Measurements from ENCODE around the gene TBL3.
A peak's percentile ranks its signal among the peaks of the same experiment; 100 is the strongest.
"Not testable (repeated sequence)": the region's sequence is repeated elsewhere in the genome, so short reads cannot be mapped to it uniquely, and the experiment has no call there.

The TBL3 gene

GRCh38 chr16:1942810-1943726, 28.8 kb upstream of the TBL3 start, which contains the start of gene MSRB1:
Gene MSRB1, minus strand, starts transcription at chr16:1943199. Its CDS starts 43 bp downstream, at chr16:1943156.
- H3K27ac ChIP-seq, result peak within 1 kb of the TSS; percentile 21
- DNase-seq (ENCODE audit: low read depth, low spot score), result peak; percentile 71

- no peak for DNase-seq (ENCODE audit: low read depth, low spot score)
- no peak overlapping the region for H3K27ac ChIP-seq
Observed at GRCh38 chr16:1944612-1945199, 27.1 kb upstream of the TBL3 start.

- no peak for DNase-seq (ENCODE audit: low read depth, low spot score)
- H3K27ac ChIP-seq, result no peak overlapping the region
Observed at GRCh38 chr16:1945559-1946391, 26.1 kb upstream of the TBL3 start.

- no peak for DNase-seq (ENCODE audit: low read depth, low spot score)
- no peak overlapping the region for H3K27ac ChIP-seq
Observed at GRCh38 chr16:1946495-1947368, 25.1 kb upstream of the TBL3 start.

- no peak overlapping the region for H3K27ac ChIP-seq
- DNase-seq (ENCODE audit: low read depth, low spot score), result no peak
Observed at GRCh38 chr16:1947369-1947670, 24.5 kb upstream of the TBL3 start.

- no peak overlapping the region for H3K27ac ChIP-seq
- DNase-seq (ENCODE audit: low read depth, low spot score), result no peak
Observed at GRCh38 chr16:1949507-1949906, 22.3 kb upstream of the TBL3 start.

- H3K27ac ChIP-seq, result peak overlapping the region; percentile 40
- peak; percentile 64 for DNase-seq (ENCODE audit: low read depth, low spot score)
Observed at GRCh38 chr16:1950047-1950446, 21.8 kb upstream of the TBL3 start.

- H3K27ac ChIP-seq, result peak overlapping the region; percentile 40
- no peak for DNase-seq (ENCODE audit: low read depth, low spot score)
Observed at GRCh38 chr16:1950559-1950958, 21.3 kb upstream of the TBL3 start.

GRCh38 chr16:1953734-1954133, 18.1 kb upstream of the TBL3 start:
- H3K27ac ChIP-seq, result no peak overlapping the region
- DNase-seq (ENCODE audit: low read depth, low spot score), result no peak

- not testable (repeated sequence) for H3K27ac ChIP-seq; DNase-seq (ENCODE audit: low read depth, low spot score)
Observed at GRCh38 chr16:1957434-1958142, 14.3 kb upstream of the TBL3 start.

- DNase-seq (ENCODE audit: low read depth, low spot score); H3K27ac ChIP-seq: not testable (repeated sequence)
Observed at GRCh38 chr16:1958143-1958491, 13.7 kb upstream of the TBL3 start.

- no peak overlapping the region for H3K27ac ChIP-seq
- DNase-seq (ENCODE audit: low read depth, low spot score), result no peak
Observed at GRCh38 chr16:1958715-1959268, 13.1 kb upstream of the TBL3 start.

- no peak for DNase-seq (ENCODE audit: low read depth, low spot score)
- H3K27ac ChIP-seq, result peak within 1 kb of the TSS; percentile 56
Observed at GRCh38 chr16:1959269-1960039, 12.4 kb upstream of the TBL3 start, which contains the start of gene NDUFB10. Gene NDUFB10, plus strand, starts transcription at chr16:1959538. Its CDS starts 87 bp downstream, at chr16:1959625.

GRCh38 chr16:1960665-1961630, 10.9 kb upstream of the TBL3 start:
- H3K27ac ChIP-seq, result peak overlapping the region; percentile 56

GRCh38 chr16:1961651-1962067, 10.2 kb upstream of the TBL3 start:
- peak overlapping the region; percentile 56 for H3K27ac ChIP-seq
- DNase-seq (ENCODE audit: low read depth, low spot score), result no peak

More at GRCh38 chr16:1960665-1961630, 10.9 kb upstream of the TBL3 start:
- DNase-seq (ENCODE audit: low read depth, low spot score), result no peak

GRCh38 chr16:1962161-1963153, 9.4 kb upstream of the TBL3 start:
- H3K27ac ChIP-seq, result peak overlapping the region; percentile 94
- DNase-seq (ENCODE audit: low read depth, low spot score), result not testable (repeated sequence)
